Right cardiac atrium (tissue), 5 donors: ENCODE measurements around the gene FAM13B. TPM values are rescaled to one million over a fixed set of nuclear protein-coding genes. Genes with fewer than 3 reads are reported as not detected.
"Not testable (repeated sequence)": the region's sequence is repeated elsewhere in the genome, so short reads cannot be mapped to it uniquely, and the experiment has no call there.

Source experiments
- ATAC-seq, 2 donors: fragments of 200-7000 bp; cut with Tn5 transposase; one replicate each; pipeline versions ENCODE4 v1.8.0 to v1.9.1; 2020; ENCODE audit warnings: moderate library complexity in 2 of 2, mild to moderate bottlenecking in 1 of 2
- DNase-seq, 3 donors: peaks; one replicate each; pipeline ENCODE4 v3.0.0-alpha.2; 2020
- H3K27ac ChIP-seq: one replicate; pipeline ENCODE4 v1.5.1; 2013; ENCODE audit warnings: mild to moderate bottlenecking, low read length, control low read depth, moderate library complexity
- H3K27me3 ChIP-seq: one replicate; pipeline ENCODE4 v1.6.1; 2013; ENCODE audit not compliant: control insufficient read depth, insufficient read depth
- H3K4me1 ChIP-seq: one replicate; pipeline ENCODE4 v1.6.1; 2013; ENCODE audit warnings: low read length; ENCODE audit not compliant: control insufficient read depth, insufficient read depth
- H3K4me3 ChIP-seq: one replicate; pipeline ENCODE4 v1.5.1; 2013; ENCODE audit warnings: low read length, control low read depth
- H3K9me3 ChIP-seq: one replicate; pipeline ENCODE4 v1.6.1; 2013; ENCODE audit warnings: low read length; ENCODE audit not compliant: control insufficient read depth
- WGBS: extraction: QIAGEN DNeasy Blood & Tissue Kit; methylation state at CpG from one replicate; pipeline ENCODE4 v1.1.7; 2013; 5-methylcytosine and 5-hydroxymethylcytosine counted together
- intact Hi-C, 4 donors: fragments of 100-400 bp; cut with DNase I; formaldehyde crosslinking; loops; one replicate each; pipeline versions ENCODE4 v1.11.0 to v1.14.0; 2022 to 2023
- polyA plus RNA-seq: library from polyadenylated mRNA; stranded (reverse); fragments of 200-250 nt; gene quantifications from one replicate; pipeline ENCODE4 v1.2.3, GENCODE V29; 2013
- total RNA-seq, 4 donors: library from RNA; stranded (reverse); fragmentation: NEBNext Ultra II Directional; extraction: Animal tissue kit (Norgen Biotek cat#: 25700); gene quantifications; one replicate each; pipeline ENCODE4 v1.2.1, GENCODE V29; 2021
- donor health status: healthy with polysubstance abuse.
- donor health status: DM: no; HTN: yes; CAD: no.
- donor health status: DM: no; HTN: no; CAD: no.
- donor health status: DM: no; HTN: yes; CAD: no; lungs with severe emphysema.
- donor health status: DM: yes; HTN: yes; CAD: no.

FAM13B gene
- total and polyA plus RNA-seq, 5 donors = 11.2 to 71.6 (median 52.7) TPM

GRCh38 chr5:138054847-138055558 lies 22.1 kb upstream of the FAM13B start:
- Histone ChIP-seq H3K27me3 (no peaks in the 10 kb centered on the region), H3K9me3 (no peaks in the 10 kb centered on the region), H3K4me1 (peaks cover 2% of the 10 kb centered on the region), H3K4me3 (no peak overlapping the region), H3K27ac (no peak overlapping the region)
- intact Hi-C loops = no loop called here
- DNase-seq = peak in 1 of 3 donors; percentile 43
- 17% methylated on average over 13 of the region's 13 CpGs for WGBS
- ATAC-seq = peak; percentile 53 to 59

- Histone ChIP-seq H3K4me3 (no peak overlapping the region), H3K9me3 (no peaks in the 10 kb centered on the region), H3K27me3 (no peaks in the 10 kb centered on the region), H3K27ac (no peak overlapping the region), H3K4me1 (peaks cover 2% of the 10 kb centered on the region)
- 33% methylated on average over 3 of the region's 3 CpGs for WGBS
- ATAC-seq (no peak), DNase-seq (no peak)
- intact Hi-C loops = no loop called here
These were observed 21.3 kb upstream of the FAM13B start for GRCh38 chr5:138054206-138054605.

GRCh38 chr5:138053554-138053953 lies 20.7 kb upstream of the FAM13B start:
- Histone ChIP-seq H3K27ac (no peak overlapping the region), H3K9me3 (no peaks in the 10 kb centered on the region), H3K27me3 (no peaks in the 10 kb centered on the region), H3K4me1 (peaks cover 2% of the 10 kb centered on the region), H3K4me3 (no peak overlapping the region)
- 75% methylated on average over 3 of the region's 3 CpGs for WGBS
- intact Hi-C loops = no loop called here
- ATAC-seq (no peak), DNase-seq (no peak)

- DNase-seq, ATAC-seq, H3K4me1 ChIP-seq, H3K27ac ChIP-seq, H3K27me3 ChIP-seq, H3K4me3 ChIP-seq, intact Hi-C loops, H3K9me3 ChIP-seq: not testable (repeated sequence)
- 90% methylated on average over 1 of the region's 1 CpG for WGBS
These were observed 19.8 kb upstream of the FAM13B start for GRCh38 chr5:138052718-138053117.

- H3K4me3 ChIP-seq = peak overlapping the region; percentile 42
- DNase-seq = peak; percentile 47 to 79 (median 73)
- H3K27ac ChIP-seq = peak overlapping the region; percentile 81
- 41% methylated on average over 9 of the region's 9 CpGs for WGBS
- ATAC-seq = peak; percentile 88 to 90
- H3K9me3 ChIP-seq = no peaks in the 10 kb centered on the region
- H3K4me1 ChIP-seq = peaks cover 2% of the 10 kb centered on the region
- intact Hi-C loops = no loop called here
- H3K27me3 ChIP-seq = no peaks in the 10 kb centered on the region
These were observed 18.8 kb upstream of the FAM13B start for GRCh38 chr5:138051441-138052296.

- WGBS = 90% methylated on average over 3 of the region's 3 CpGs
These were observed 12.4 kb upstream of the FAM13B start for GRCh38 chr5:138045283-138045682.

GRCh38 chr5:138038826-138039225 lies 5.9 kb upstream of the FAM13B start:
- 76% methylated on average over 1 of the region's 1 CpG for WGBS
- no peaks in the 10 kb centered on the region for H3K9me3 ChIP-seq
- no peaks in the 10 kb centered on the region for H3K27me3 ChIP-seq
- H3K27ac ChIP-seq = no peak overlapping the region
- ATAC-seq (no peak), DNase-seq (no peak)
- intact Hi-C loops = loop anchor here in 1 of 4 donors (5.0 kb wide), 1 partner anchor 93 kb away; no protein-coding TSS in a partner anchor
- H3K4me1 ChIP-seq = no peaks in the 10 kb centered on the region
- no peak overlapping the region for H3K4me3 ChIP-seq

More at GRCh38 chr5:138045283-138045682, 12.4 kb upstream of the FAM13B start:
- intact Hi-C loops, H3K27me3 ChIP-seq, H3K27ac ChIP-seq, H3K9me3 ChIP-seq, DNase-seq, H3K4me3 ChIP-seq, ATAC-seq, H3K4me1 ChIP-seq: not testable (repeated sequence)

- H3K9me3 ChIP-seq = no peaks in the 10 kb centered on the region
- H3K27ac ChIP-seq = no peak overlapping the region
- whole genome bisulfite sequencing = 83% methylated on average over 1 of the region's 1 CpG
- H3K27me3 ChIP-seq = no peaks in the 10 kb centered on the region
- DNase-seq (no peak), ATAC-seq (no peak)
- H3K4me3 ChIP-seq = no peak overlapping the region
- no peaks in the 10 kb centered on the region for H3K4me1 ChIP-seq
- intact Hi-C loops = loop anchor here in 2 of 4 donors (2.0 to 5.0 kb wide), 2 partner anchors 31 to 94 kb away; no protein-coding TSS in a partner anchor
These were observed 5.2 kb upstream of the FAM13B start for GRCh38 chr5:138037907-138038633.

GRCh38 chr5:138037271-138037670 lies 4.4 kb upstream of the FAM13B start:
- Histone ChIP-seq H3K9me3 (no peaks in the 10 kb centered on the region), H3K27ac (no peak overlapping the region), H3K4me3 (no peak overlapping the region), H3K4me1 (no peaks in the 10 kb centered on the region), H3K27me3 (no peaks in the 10 kb centered on the region)
- DNase-seq = no peak
- intact Hi-C loops = loop anchor here in 2 of 4 donors (2.0 to 5.0 kb wide), 2 partner anchors 32 to 95 kb away; no protein-coding TSS in a partner anchor
- ATAC-seq = no peak

- no peaks in the 10 kb centered on the region for H3K4me1 ChIP-seq
- no peaks in the 10 kb centered on the region for H3K27me3 ChIP-seq
- H3K27ac ChIP-seq = no peak overlapping the region
- H3K4me3 ChIP-seq = no peak overlapping the region
- H3K9me3 ChIP-seq = no peaks in the 10 kb centered on the region
- ATAC-seq (peak; percentile 54), DNase-seq (peak in 2 of 3 donors; percentile 48 to 63)
- 30% methylated on average over 11 of the region's 11 CpGs for whole genome bisulfite sequencing
- intact Hi-C loops = loop anchor here in 2 of 4 donors (2.0 to 5.0 kb wide), 2 partner anchors 33 to 96 kb away; no protein-coding TSS in a partner anchor
These were observed 3.0 kb upstream of the FAM13B start for GRCh38 chr5:138035605-138036537.
